ENCODE results near the gene CORO7.

- TF ChIP-seq CTCF (IDR thresholded peaks at IDR 0.05) (no peak), RFX5 (IDR thresholded peaks at IDR 0.05) (no peak), CHD2 (IDR thresholded peaks at IDR 0.05; ENCODE audit: low read length, partially characterized antibody) (no peak), JUN (IDR thresholded peaks at IDR 0.05) (no peak), POLR2A (IDR thresholded peaks at IDR 0.05; ENCODE audit: low read length) (no peak), RAD21 (conservative IDR thresholded peaks at IDR 0.05 in 1 of 2, IDR thresholded peaks at IDR 0.05 in 1 of 2) (no peak), RNF2 (IDR thresholded peaks at IDR 0.05; ENCODE audit: borderline replicate concordance, low read depth) (no peak), BHLHE40 (IDR thresholded peaks at IDR 0.05; ENCODE audit: low read depth, low read length) (no peak), EP300 (IDR thresholded peaks at IDR 0.05) (no peak), CBX2 (IDR thresholded peaks at IDR 0.05; ENCODE audit: borderline replicate concordance, low read depth) (no peak), FOSL2 (IDR thresholded peaks at IDR 0.05) (no peak), FOSL2 (CRISPR knock-in tag; IDR thresholded peaks at IDR 0.05) (no peak)
These were observed 8.1 kb downstream of the CORO7 start for GRCh38 chr16:4408323-4408690.

All from A549 (cell line).